ENCODE measurements around the gene TSPAN6.

DNA sequence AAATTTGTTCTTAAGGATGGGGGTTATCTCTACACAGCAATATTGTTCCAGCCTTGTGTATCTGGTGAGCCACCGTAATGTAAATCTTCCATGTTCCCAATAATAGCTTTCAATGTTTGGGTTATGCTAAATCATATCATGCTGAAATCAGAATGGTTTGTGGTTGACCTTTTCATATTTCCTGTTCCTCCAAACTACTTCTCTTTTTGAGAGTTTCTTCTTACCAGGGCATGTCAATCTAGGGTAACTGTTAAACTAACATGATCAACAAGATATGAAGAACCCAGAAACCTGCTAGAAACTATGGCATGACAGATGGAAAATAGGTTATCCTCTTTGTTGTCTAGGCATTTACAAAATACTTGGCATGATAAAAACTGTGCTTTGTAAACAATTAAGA is 29.9 kb downstream of the TSPAN6 start:
- TF ChIP-seq POLR2AphosphoS5 (IDR thresholded peaks at IDR 0.05; ENCODE audit: low read depth, low read length) (no peak), CTCF (IDR thresholded peaks at IDR 0.05) (no peak)
- TF ChIP-seq, protein P1, sequence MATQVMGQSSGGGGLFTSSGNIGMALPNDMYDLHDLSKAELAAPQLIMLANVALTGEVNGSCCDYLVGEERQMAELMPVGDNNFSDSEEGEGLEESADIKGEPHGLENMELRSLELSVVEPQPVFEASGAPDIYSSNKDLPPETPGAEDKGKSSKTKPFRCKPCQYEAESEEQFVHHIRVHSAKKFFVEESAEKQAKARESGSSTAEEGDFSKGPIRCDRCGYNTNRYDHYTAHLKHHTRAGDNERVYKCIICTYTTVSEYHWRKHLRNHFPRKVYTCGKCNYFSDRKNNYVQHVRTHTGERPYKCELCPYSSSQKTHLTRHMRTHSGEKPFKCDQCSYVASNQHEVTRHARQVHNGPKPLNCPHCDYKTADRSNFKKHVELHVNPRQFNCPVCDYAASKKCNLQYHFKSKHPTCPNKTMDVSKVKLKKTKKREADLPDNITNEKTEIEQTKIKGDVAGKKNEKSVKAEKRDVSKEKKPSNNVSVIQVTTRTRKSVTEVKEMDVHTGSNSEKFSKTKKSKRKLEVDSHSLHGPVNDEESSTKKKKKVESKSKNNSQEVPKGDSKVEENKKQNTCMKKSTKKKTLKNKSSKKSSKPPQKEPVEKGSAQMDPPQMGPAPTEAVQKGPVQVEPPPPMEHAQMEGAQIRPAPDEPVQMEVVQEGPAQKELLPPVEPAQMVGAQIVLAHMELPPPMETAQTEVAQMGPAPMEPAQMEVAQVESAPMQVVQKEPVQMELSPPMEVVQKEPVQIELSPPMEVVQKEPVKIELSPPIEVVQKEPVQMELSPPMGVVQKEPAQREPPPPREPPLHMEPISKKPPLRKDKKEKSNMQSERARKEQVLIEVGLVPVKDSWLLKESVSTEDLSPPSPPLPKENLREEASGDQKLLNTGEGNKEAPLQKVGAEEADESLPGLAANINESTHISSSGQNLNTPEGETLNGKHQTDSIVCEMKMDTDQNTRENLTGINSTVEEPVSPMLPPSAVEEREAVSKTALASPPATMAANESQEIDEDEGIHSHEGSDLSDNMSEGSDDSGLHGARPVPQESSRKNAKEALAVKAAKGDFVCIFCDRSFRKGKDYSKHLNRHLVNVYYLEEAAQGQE (IDR thresholded peaks at IDR 0.05; ENCODE audit: insufficient read depth in 1 of 2, low read depth in 2 of 2, low read length in 1 of 2): no peak
